B cell (primary cell): Measurements from ENCODE around the gene SPAG6. TPM values are rescaled to one million over a fixed set of nuclear protein-coding genes. Genes with fewer than 3 reads are reported as not detected.

Source experiments
- ATAC-seq: fragments of 200-7000 bp; cut with Tn5 transposase; one replicate; pipeline ENCODE4 v1.10.0; 2021; ENCODE audit warnings: low read depth, mild to moderate bottlenecking, moderate number of reproducible peaks, moderate library complexity
- CTCF ChIA-PET: fragments of 350-600 bp; sonication (Branson Sonifier 250); formaldehyde crosslinking; loops from one replicate; lab custom pipeline; 2021; ENCODE audit warnings: antibody characterized with exemption, inconsistent platforms; lab: Charles Lee
- POLR2A ChIA-PET: fragments of 350-600 bp; sonication (Branson Sonifier 250); formaldehyde crosslinking; loops from one replicate; lab custom pipeline; 2021; ENCODE audit warnings: antibody characterized with exemption; lab: Charles Lee
- DNase-seq: peaks from one replicate; pipeline ENCODE4 v3.0.0; 2013
- H2AFZ ChIP-seq: 2 replicates; pipeline ENCODE4 v1.6.1; 2012; ENCODE audit warnings: mild to moderate bottlenecking, low read depth, low read length; ENCODE audit not compliant: insufficient read depth, poor library complexity, severe bottlenecking
- H3K27ac ChIP-seq, 2 donors: 1 replicate in 1 of 2; 2 replicates in 1 of 2; pipeline ENCODE4 v1.5.1; 2012 to 2013; ENCODE audit warnings: low read length in 2 of 2, mild to moderate bottlenecking in 2 of 2, moderate library complexity in 1 of 2
- H3K27me3 ChIP-seq, 4 experiments: fragments of 200-600 bp in 1 of 4; sonication (generic) in 1 of 4; replicated peaks in 1 of 4; 1 replicate in 2 of 4; 2 replicates in 2 of 4; pipeline versions ENCODE4 v1.6.1 to v1.7.0; 2013 to 2016; ENCODE audit warnings: low read length in 3 of 4, mild to moderate bottlenecking in 2 of 4, mixed read lengths in 1 of 4, moderate library complexity in 1 of 4; ENCODE audit not compliant: insufficient read depth in 4 of 4, control insufficient read depth in 3 of 4; ENCODE audit errors: control extremely low read depth in 1 of 4
- H3K36me3 ChIP-seq, 2 experiments: replicated peaks in 1 of 2; 1 replicate in 1 of 2; 2 replicates in 1 of 2; pipeline versions ENCODE4 v1.6.1 to v1.7.1; 2013; ENCODE audit warnings: low read length in 1 of 2; ENCODE audit not compliant: insufficient read depth in 2 of 2, control insufficient read depth in 1 of 2; ENCODE audit errors: control extremely low read depth in 1 of 2, extremely low read depth in 1 of 2
- H3K4me1 ChIP-seq, 2 donors: fragments of 200-600 bp in 1 of 2; sonication (generic) in 1 of 2; 1 replicate in 1 of 2; 2 replicates in 1 of 2; pipeline versions ENCODE4 v1.5.1 to v1.6.1; 2013 to 2017; ENCODE audit warnings: low read length in 2 of 2; ENCODE audit not compliant: control insufficient read depth in 2 of 2, insufficient read depth in 2 of 2
- H3K4me2 ChIP-seq: replicated peaks from 2 replicates; pipeline ENCODE3; 2012; ENCODE audit warnings: mild to moderate bottlenecking, low read depth, low read length; ENCODE audit not compliant: poor library complexity, severe bottlenecking
- H3K4me3 ChIP-seq, 5 experiments: fragments of 200-600 bp in 1 of 5; sonication (generic) in 1 of 5; 1 replicate in 3 of 5; 2 replicates in 2 of 5; pipeline versions ENCODE4 v1.5.1 to v1.7.0; 2011 to 2016; ENCODE audit warnings: low read length in 4 of 5, mild to moderate bottlenecking in 4 of 5, low read depth in 2 of 5, control low read depth in 1 of 5, moderate library complexity in 1 of 5; ENCODE audit not compliant: insufficient read depth in 1 of 5; ENCODE audit errors: control extremely low read depth in 1 of 5, extremely low read depth in 1 of 5
- H3K79me2 ChIP-seq: fragments of 200-600 bp; sonication (generic); one replicate; pipeline ENCODE4 v1.6.0; 2016; ENCODE audit warnings: low read length; ENCODE audit not compliant: control insufficient read depth, insufficient read depth
- H3K9ac ChIP-seq: fragments of 200-600 bp; sonication (generic); 2 replicates; pipeline ENCODE4 v1.6.1; 2017; ENCODE audit warnings: mild to moderate bottlenecking, low read length, moderate library complexity
- H3K9me3 ChIP-seq, 3 donors: one replicate each; pipeline versions ENCODE4 v1.6.1 to v1.7.1; 2013; ENCODE audit warnings: low read length in 2 of 3; ENCODE audit not compliant: control insufficient read depth in 2 of 3, insufficient read depth in 1 of 3; ENCODE audit errors: control extremely low read depth in 1 of 3
- H4K20me1 ChIP-seq: 2 replicates; pipeline ENCODE4 v1.6.0; 2012; ENCODE audit warnings: mild to moderate bottlenecking, low read length; ENCODE audit not compliant: insufficient read depth, control insufficient read depth, poor library complexity, severe bottlenecking
- H3K27ac Mint-ChIP-seq: one replicate; pipeline ENCODE4 v1.8.0; 2021; ENCODE audit warnings: mixed read lengths
- H3K27me3 Mint-ChIP-seq: one replicate; pipeline ENCODE4 v1.8.0; 2021; ENCODE audit warnings: mixed read lengths
- H3K4me1 Mint-ChIP-seq: one replicate; pipeline ENCODE4 v1.8.0; 2021; ENCODE audit warnings: mixed read lengths
- H3K4me3 Mint-ChIP-seq: one replicate; pipeline ENCODE4 v1.8.0; 2021; ENCODE audit warnings: mixed read lengths
- H3K9me3 Mint-ChIP-seq: one replicate; pipeline ENCODE4 v1.8.0; 2022; ENCODE audit warnings: mixed read lengths; ENCODE audit not compliant: insufficient read depth
- CTCF ChIP-seq: fragments of 200-600 bp; IDR thresholded peaks from one replicate; pipeline ENCODE4 v1.8.0; 2022; ENCODE audit warnings: antibody characterized with exemption, mild to moderate bottlenecking
- EZH2 ChIP-seq: IDR thresholded peaks from 2 replicates; pipeline ENCODE4 v1.6.1; 2012; ENCODE audit warnings: borderline replicate concordance, low read depth, mild to moderate bottlenecking, moderate library complexity, low read length; ENCODE audit not compliant: insufficient read depth, poor library complexity, severe bottlenecking
- WGBS: methylation state at CpG from one replicate; pipeline ENCODE4 v1.1.5; 2013; ENCODE audit warnings: missing lambda C conversion rate; ENCODE audit not compliant: insufficient coverage; 5-methylcytosine and 5-hydroxymethylcytosine counted together
- intact Hi-C: fragments of 100-400 bp; cut with micrococcal nuclease; formaldehyde crosslinking; loops from one replicate; pipeline ENCODE4 v1.10.0; 2022
- polyA plus RNA-seq: library from polyadenylated mRNA; depleted of rRNA; stranded (reverse); fragments of >200 nt; gene quantifications from 2 replicates; pipeline ENCODE4 v1.2.3, GENCODE V29; 2012
- total RNA-seq, 2 donors: library from RNA; stranded (reverse); fragments of 120-200 nt in 1 of 2; gene quantifications; 1 replicate in 1 of 2; 2 replicates in 1 of 2; pipeline versions ENCODE4 v1.2.3 to v1.2.4, GENCODE V29; 2013 to 2022

SPAG6 gene
- total and polyA plus RNA-seq, 2 donors (not counting 1 experiment from before 2014, with no cell fraction given) = not detected

- H2AFZ ChIP-seq = no peak overlapping the region
- intact Hi-C loops = no loop called here
- POLR2A ChIA-PET = no interaction called here
Measured at GRCh38 chr10:22374489-22375126, 29.3 kb downstream of the SPAG6 start.

More at GRCh38 chr10:22374489-22375126, 29.3 kb downstream of the SPAG6 start:
- DNase-seq (no peak), ATAC-seq (no peak)
- Histone ChIP-seq H3K27ac (no peak overlapping the region), H3K36me3 (no peaks in the 10 kb centered on the region), H3K4me3 (no peak overlapping the region), H3K9me3 (no peaks in the 10 kb centered on the region), H3K79me2 (no peaks in the 10 kb centered on the region), H4K20me1 (no peaks in the 10 kb centered on the region), H3K4me2 (no peak overlapping the region), H3K9ac (no peak overlapping the region), H3K27me3 (no peaks in the 10 kb centered on the region), H3K4me1 (peaks cover 4 to 15% of the 10 kb centered on the region in 2 donors)
- TF ChIP-seq EZH2 (no peak), CTCF (no peak)
- CTCF ChIA-PET = no interaction called here
- H3K27ac Mint-ChIP-seq = no peak overlapping the region
- no peak overlapping the region for H3K4me3 Mint-ChIP-seq
- no peaks in the 10 kb centered on the region for H3K27me3 Mint-ChIP-seq
- peaks cover 25% of the 10 kb centered on the region for H3K4me1 Mint-ChIP-seq
- no peaks in the 10 kb centered on the region for H3K9me3 Mint-ChIP-seq
- WGBS = no CpG with 5 or more reads among the region's 3 CpGs
